Activated CD4-positive, alpha-beta T cell treated with anti-CD3 and anti-CD28 coated beads, Interleukin-10, Interleukin-2, amounts not matched to agents 100 ng/mL and 50 ng/mL, durations not matched to agents 16 hours and 8 hours (primary cell): ENCODE measurements around the gene DUSP22.
"Not testable (repeated sequence)": the region's sequence is repeated elsewhere in the genome, so short reads cannot be mapped to it uniquely, and the experiment has no call there.

Experiments used
- DNase-seq: peaks from one replicate; pipeline ENCODE4 v3.0.0-alpha.2; 2020

The DUSP22 gene, protein sequence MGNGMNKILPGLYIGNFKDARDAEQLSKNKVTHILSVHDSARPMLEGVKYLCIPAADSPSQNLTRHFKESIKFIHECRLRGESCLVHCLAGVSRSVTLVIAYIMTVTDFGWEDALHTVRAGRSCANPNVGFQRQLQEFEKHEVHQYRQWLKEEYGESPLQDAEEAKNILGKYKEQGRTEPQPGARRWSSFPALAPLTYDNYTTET

DNA sequence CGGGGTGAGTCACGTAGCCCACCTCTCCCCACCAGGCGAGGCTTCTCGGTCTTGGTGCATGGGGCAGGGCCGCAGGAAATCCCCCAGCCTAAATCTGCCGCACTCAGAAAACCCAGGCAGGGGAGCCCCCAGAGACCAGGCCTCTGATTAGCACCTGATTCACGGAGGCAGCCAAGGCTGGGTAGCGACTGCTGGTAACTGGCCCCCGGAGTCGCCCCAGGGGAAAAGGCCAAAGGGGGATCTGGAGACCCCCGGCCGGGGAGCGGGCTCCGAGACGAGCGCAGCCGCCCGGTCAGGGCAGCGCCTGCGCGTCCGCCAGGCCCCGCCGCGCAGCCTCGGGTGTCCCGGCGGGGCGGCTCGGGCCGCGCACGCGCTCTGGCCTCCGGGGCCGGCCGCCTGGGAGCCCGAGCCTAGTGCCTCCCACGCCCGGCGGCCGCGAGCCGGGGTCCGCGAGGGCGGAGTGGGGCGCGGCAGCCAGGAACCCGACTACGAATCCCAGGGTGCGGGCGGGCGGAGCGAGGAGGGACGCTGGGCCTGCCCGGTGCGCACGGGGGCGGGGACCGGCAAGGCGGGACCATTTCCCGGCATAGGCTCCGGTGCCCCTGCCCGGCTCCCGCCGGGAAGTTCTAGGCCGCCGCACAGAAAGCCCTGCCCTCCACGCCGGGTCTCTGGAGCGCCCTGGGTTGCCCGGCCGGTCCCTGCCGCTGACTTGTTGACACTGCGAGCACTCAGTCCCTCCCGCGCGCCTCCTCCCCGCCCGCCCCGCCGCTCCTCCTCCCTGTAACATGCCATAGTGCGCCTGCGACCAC is at the start of gene DUSP22:
Gene DUSP22, plus strand, starts transcription at position 791 of the 809 bp plus-strand sequence. CDS start 53 bp downstream, outside the sequence.
- peak; percentile 89 for DNase-seq

DNA sequence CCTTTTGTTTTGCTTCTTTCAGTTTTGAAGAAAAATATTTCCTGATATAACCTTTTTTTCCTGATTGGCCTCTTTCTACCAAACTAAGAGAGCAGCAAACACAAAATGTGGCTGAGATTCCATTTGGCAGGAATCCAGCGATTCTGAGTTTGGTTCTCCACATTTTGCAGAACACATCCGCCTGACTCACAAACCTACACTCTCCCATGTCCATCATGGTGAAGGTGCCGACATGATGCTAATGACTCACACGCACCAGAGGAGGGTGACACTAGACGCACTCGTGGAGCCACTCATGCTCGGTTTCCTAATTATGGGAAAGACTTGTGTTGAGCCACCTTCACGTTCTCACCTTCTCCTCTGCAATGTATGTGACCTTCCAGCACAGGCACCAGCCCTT is 45.9 kb upstream of the DUSP22 start:
- DNase-seq: no peak

DNA sequence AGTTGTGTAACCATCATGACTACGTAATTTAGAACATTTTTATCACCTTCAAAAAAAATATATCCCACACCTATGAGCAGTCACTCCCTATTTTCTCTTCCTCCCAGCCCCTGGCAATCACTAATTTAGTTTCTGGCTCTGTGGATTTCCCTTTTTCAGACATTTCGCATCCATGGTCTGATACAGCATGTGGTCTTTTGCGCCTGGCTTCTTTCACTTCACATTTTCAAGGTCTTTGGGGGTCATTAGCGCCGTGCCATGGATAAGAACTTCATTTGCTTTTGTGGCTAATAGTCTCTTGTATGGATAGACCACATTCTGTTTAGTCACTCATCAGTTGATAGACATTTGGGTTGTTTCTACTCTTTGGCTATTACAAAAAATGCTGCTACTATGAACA is 44.9 kb upstream of the DUSP22 start:
- no peak for DNase-seq

DNA sequence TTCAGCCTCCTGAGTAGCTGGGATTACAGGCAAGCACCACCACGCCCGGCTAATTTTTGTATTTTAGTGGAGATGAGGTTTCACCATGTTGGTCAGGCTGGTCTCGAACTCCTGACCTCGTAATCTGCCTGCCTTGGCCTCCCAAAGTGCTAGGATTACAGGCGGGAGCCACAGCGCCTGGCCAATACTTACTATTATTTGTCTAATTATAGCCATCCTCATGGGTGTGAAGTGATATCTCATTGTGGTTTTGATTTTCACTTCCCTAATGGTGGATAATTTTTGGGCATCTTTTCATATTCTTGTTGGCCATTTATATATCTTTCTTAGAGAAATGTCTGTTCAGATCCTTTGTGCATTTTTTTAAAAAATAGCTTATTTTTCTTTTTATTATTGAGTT is 44.2 kb upstream of the DUSP22 start:
- not testable (repeated sequence) for DNase-seq

DNA sequence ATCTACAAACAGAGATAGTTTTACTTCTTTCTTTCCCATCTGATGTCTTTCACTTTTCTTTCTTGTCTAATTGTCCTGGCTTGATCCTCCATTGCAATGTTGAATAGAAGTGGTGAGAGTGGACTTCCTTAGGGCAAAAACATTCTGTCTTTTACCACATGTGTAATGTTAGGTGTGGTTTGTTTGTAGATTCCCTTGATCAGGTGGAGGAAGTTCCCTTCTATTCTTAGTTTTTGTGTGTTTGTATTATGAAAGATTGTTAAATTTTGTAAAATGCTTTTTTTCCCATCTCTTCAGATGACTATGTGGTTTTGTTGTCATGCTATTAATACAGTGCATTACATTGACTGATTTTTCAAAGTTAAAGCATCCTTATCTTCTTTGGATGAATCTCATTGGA is 41.6 kb upstream of the DUSP22 start:
- no peak for DNase-seq

DNA sequence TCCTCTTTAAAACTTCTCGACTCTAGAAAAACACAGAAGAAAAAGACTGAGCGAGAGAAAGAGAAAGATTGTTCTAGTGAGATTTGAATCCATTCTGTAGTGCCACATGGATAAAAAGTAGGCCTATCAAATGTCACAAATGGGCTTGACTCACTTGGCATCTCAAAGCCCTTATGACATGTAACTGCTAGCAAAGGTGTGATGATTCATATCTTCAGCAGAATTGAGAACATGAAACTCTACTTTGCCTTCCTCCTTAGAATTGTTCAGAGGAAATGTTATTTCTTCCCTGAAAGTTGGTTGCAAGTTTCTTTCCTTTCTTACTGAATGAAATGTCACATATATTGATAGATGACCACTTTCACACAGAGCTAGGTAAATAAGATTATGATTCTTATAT is 40.4 kb upstream of the DUSP22 start:
- peak; percentile 82 for DNase-seq

DNA sequence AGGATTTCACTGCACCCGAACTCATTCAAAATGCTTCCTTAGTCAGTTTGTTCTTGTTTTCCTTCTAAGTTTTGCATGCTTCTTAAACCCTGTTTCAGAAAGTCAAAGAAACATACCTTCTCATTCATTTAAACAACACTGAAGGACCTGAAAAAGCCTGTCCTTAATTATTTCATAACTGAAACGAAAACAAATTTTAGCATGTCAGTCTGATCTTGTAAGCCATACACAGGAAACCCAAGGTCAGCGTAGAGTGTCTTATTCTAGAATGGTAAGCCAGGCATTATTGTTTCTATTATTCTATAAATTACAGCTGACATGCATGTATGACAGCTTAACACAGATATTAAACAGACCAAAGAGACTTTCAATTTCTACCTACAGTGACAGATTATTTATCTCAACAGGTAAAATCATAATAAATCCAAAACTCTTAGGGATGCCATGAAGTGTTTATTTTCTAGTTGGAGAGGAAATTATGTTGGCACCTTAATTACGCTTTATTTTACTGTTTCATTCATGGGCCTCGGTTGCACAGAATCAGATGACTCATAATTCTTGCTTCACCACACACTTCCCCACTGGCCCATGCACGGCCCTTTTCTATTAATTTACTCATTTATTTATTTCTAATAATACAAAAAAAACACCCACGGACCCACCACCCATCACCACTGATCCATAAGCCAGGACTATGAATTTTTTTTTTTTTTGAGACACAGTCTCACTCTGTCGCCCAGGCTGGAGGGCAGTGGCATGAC is 39.3 kb upstream of the DUSP22 start:
- DNase-seq: no peak

DNA sequence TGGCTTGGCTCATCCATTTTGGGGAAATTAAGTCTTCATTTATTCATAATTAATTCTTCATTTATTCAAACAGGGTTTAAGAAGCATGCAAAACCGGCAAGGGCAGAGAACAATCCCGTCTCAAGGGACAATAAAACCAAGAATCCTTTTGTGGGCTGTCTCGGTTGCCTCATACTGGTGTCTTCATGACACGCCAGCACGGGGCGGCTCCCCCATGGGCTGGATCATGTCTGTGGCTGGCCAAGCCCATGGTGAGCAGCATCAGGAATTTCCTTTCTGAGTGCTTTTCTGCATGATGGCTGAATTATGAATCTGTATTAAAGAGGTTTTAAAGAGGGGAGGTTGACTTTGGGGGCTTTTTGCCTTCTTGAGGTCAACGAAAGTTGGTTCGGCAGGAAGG is 38.3 kb upstream of the DUSP22 start:
- no peak for DNase-seq

DNA sequence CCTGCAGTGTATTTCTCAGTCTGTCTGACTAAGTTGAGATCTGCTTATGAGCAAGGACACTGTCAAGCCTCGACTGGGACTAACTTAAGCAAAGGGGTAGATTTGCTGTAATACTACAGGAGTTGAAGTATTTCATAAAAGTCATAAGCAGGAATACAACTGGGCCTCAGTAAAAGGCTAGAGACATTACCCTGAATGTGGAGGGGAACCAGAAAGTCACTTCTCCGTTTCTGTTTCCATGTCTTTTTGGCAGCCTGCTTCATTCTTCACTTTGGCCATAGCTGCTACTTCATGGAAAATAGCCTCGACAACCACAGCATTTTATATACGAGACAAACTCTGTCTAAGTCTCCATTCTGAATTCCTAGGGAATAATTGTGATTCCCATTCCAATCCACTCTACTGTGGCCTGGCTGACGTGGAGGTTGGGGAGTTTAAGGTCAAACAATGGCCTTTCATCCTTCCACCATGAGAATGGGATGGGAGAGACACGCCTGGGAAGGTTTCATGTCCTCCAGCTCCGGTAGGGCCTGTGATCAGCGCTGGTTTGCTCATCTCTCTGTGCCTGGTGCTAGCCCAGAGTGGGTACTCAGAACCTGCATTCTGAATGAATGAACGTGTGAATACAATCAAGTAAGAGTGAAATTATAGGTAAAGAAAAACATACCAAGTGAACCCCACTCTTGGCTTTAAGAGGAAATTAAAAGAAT is 37.1 kb upstream of the DUSP22 start:
- DNase-seq: no peak

DNA sequence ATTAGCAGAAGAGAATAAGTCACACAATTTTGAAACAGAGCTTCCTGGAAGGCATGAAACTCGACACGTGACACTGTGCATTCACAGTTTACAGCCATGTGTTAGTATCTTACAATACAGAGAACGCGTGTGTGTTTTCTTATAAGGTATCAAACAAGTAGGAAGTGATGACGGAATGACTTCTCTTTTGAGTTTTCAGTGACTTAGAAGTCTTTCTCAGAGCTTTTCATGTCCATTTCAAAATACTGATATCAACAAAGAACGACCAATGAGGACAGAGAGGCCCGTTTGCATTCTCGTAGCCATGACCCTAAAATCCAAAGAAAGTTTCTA is 36.6 kb upstream of the DUSP22 start:
- DNase-seq: peak; percentile 29

DNA sequence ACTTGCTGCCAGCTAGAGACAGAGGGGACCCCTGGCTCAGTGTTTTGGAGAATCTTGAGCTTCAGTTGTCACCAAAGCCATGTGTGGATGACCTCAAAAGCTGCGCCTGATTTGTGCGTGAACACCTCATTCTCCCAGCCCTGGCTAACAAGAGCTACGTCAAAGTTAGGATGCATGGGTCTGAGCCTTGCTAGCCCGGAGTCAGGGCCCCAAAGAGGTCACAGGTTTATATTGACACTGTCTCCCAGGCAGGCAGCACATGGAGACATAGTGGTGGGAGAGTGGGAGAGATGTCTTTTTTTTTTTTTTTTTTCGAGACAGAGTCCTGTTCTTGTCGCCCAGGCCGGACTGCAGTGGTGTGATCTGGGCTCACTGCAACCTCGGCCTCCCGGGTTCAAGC is 36.1 kb upstream of the DUSP22 start:
- DNase-seq: no peak

DNA sequence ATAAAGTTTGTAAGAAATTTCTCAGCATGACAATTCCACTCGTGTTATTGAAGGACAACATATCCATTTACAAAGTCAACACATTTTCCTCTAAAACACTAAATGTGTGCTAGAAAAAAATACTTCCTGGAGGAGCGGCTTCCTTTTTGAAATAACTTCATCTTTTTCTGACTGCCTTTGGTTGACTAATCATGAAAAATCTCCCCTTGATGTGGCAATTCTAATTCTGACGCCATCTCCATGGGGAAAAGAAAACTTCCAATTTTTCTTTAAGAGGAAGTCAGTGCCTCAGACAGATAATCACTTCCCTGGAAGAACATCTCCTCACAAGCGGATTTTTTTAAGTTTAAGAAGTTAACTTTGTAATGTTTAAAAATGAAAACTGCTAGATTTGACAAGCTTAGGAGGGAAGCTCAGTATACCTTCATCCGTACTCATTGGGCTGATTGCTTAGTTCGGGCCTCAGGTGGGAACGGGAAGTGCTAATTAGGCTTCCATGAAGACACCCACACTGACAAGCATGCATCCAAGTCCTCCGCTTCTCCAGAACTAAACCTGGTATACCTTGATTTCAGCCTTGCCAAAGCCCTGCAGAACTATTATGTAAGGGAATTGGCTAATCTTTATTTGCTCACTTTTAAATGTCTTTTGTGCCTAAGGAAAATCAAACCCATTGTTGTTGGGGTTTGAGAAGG is 35.1 kb upstream of the DUSP22 start:
- no peak for DNase-seq

DNA sequence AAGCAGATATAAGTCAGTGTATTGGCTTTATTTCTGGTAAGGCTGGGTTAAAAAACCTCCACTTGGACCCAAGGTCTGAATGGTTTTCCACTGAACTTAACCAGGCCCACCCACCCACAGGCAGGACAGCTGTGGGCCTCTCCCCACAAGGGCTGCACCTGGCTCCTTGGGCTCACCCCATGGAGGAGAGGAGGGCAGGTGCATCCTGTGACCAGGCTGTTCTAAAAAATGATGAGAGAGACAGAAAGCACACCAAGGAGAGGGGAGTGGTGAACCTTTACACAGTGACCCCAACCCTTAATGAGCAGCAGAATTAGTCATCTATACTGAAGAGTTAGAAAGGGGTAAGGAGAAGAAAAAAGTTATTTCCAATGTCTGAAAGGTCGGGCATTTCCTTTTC is 34.5 kb upstream of the DUSP22 start:
- DNase-seq: no peak

DNA sequence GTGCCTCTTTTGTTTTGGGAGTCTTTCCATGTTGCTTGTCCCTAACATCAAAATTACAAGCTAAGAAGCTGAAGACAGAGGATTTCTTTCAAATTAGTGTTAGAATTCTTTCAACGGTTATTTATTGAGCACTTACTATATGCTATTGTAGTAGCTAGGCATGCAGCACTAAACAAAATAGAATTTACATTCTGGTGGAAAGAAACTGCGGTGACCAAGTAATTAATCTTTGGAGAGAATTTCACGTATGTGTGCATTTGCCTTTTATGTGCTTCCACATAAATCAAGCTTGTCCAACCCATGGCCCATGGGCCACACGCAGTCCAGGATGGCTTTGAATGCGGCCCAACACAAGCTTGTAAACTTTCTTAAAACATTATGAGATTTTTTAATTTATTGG is 33.0 kb upstream of the DUSP22 start:
- no peak for DNase-seq

DNA sequence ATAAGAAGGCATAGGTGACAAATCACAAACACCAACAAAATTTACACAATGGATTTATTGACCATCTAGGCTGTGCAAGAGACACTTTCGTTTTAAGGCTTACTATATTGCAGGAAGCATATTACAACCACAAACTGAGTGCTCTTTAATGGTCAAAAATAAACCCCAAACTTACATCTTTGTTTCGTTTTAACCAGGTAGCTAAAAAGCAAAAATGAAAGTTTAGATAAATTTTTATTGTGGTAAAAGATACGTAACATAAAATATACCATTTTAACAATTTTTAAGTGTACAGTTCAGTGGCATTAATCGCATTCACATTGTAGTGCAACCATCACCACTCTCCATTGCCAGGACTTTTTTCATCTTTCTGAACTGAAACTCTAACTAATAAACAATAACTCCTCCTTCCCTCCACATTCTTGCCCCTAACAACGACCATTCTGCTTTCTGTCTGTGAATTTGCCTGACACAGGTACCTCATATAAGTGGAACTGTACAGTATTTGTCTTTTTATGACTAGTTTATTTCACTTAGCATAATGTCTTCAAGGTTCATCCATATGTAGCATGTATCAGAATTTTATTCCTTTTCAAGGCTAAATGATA is 32.3 kb upstream of the DUSP22 start:
- DNase-seq: peak; percentile 34

DNA sequence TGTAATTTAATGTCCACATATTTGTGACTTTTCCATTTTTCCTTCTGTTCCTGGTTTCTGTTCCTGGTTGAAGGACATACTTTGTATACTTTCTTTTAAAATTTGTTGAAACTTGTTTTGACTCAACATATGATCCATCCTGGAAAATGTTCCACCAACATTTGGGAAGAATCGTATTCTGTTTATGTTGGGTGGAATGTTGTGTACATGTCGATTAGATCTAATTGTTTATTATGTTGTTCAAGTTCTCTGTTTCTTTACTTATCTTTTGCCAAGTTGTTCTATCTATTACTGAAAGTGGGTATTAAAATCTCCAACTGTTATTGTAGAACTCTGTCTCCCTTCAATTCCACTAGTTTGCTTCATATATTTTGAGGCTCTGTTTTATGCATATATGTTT is 27.7 kb upstream of the DUSP22 start:
- DNase-seq: no peak

DNA sequence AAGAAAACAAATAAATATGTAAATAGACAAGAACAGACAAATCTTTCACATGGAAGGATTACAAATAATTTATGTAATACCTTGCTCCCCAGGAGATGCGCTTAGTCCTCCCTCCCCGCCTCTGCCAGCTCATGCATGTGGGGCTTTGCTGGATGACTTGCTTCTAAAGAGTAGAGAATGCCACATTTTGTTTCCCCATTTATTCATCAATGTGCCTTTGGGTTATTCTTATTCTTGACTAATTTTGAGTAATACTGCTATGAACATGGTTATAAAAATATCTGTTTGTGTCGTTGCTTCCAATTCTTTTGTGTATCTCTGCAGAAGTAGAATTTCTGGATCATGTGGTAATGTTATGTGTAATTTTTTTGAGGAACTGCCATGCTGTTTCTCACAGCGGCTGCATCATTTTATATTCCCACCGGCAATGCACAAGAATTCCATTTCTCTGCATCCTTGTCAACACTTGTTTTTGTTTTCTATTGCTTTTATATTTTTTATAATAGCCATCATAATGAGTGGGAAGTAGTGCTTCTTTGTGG is 23.8 kb upstream of the DUSP22 start:
- no peak for DNase-seq

DNA sequence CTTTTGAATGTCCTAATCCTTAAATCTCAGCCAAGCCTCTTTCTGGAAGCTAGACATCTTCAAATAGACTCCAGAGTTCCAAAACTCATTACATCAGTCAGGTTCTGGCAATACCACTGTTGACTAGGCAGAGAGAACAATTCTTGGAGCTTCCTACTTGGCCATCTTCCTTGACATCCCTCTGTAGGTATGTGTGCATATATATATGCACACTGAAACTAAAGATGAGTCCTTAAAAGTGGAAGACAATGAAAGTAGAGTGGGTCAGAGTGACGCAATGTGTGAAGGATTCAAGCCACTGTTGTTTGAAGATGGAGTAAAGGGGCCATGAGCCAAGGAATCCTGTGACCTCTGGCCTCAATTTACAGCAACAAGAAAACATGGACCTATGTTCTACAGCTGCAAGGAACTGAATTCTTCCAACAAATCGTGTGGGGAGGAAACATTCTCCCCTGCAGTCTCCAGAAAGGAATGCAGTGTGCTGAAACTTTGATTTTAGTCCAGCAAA is 18.7 kb upstream of the DUSP22 start:
- DNase-seq: no peak

DNA sequence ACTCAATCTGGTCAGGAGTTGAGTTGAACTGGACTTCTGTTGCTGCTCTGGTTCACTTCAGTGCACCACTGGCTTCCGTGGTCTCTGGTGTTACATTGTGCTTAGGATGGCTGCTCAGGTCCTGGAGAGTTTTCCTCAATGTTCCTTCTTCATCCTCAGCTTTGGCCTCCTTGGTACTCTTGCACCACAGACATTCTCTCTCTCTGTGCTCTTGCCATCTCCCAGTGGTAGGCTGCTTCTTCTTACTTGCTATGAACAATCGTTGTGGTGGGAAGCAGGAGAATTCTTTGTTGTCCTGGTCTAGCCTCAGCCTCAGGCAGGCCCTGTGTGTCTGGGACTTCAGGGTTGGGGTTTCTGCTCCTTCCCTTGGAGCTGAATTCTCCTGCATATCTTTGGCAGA is 14.5 kb upstream of the DUSP22 start:
- no peak for DNase-seq

DNA sequence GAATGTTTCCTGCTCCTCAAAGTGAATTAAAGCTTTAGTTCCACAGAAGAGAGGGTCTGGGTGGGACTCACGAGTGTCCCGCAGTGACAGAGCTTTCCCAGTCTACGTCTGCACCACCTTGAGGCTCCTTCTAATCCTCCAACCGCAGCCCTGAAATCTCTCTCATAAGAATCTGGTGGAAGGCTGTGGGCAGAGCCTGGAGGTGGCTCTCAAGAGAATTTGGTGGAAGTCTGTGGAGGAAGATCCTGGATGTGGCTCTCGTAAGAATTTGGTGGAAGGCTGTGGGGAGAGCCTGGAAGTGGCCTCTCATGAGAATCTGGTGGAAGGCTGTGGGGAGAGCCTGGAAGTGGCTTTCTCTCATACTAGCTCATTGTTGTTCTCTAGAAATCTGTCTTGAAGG is 13.8 kb upstream of the DUSP22 start:
- no peak for DNase-seq

DNA sequence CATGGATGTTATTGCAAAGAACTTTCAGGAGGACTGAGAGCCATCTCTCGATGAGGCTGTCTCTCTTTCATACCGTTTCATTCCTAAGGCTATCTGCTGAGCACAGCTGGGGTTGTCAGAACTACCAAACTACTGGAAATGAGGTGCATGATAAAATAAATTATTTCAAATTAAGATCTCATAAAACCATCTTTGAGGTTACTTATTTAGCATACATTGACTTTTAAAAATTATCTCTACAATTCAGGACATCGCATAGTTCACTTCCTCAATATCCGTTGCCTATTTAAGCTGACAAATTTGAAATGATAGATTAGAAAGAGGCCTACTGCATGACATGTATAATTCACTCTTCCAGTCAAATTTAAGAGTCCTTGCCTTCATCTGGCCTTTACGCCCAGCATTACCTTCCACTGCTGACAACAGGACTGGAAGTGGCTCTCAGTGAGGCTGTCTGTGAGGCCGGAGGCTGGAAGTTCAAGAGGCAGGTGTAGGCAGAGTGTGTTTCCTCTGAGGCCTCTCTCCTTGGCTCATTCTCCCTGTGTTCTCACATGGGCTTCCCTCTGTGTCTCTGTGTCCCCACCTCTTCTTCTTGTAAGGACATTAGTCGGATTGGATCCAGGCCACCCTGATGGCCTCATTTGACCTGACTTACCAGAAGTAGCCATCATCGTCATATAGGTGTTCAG is 12.8 kb upstream of the DUSP22 start:
- DNase-seq: no peak
